Right atrium auricular region (tissue), 2 donors: ENCODE data around the gene JAK3. TPM values are rescaled to one million over a fixed set of nuclear protein-coding genes. Genes with fewer than 3 reads are reported as not detected.

ENCODE experiments used
- DNase-seq: peaks from one replicate; pipeline ENCODE4 v3.0.0-alpha.2; 2019; ENCODE audit warnings: low spot score
- H3K27ac ChIP-seq, 2 donors: fragments of 200-600 bp; sonication (generic); 1 replicate in 1 of 2; 2 replicates in 1 of 2; pipeline ENCODE4 v1.5.1; 2016 to 2019
- H3K27me3 ChIP-seq, 2 donors: fragments of 200-600 bp; sonication (generic); one replicate each; pipeline versions ENCODE4 v1.5.1 to v1.6.0; 2017 to 2019
- H3K36me3 ChIP-seq: fragments of 200-600 bp; sonication (generic); one replicate; pipeline ENCODE4 v1.5.1; 2016
- H3K4me1 ChIP-seq, 2 donors: fragments of 200-600 bp; sonication (generic); one replicate each; pipeline versions ENCODE4 v1.5.1 to v1.6.0; 2017 to 2019
- H3K4me3 ChIP-seq, 2 donors: fragments of 200-600 bp; sonication (generic); 1 replicate in 1 of 2; 2 replicates in 1 of 2; pipeline ENCODE4 v1.5.1; 2017 to 2019; ENCODE audit warnings: mild to moderate bottlenecking in 1 of 2, moderate library complexity in 1 of 2
- H3K9me3 ChIP-seq, 2 donors: fragments of 200-600 bp; sonication (generic); one replicate each; pipeline ENCODE4 v1.5.1; 2019
- total RNA-seq, 2 donors: library from RNA; depleted of rRNA; stranded (reverse); fragments of >200 nt; gene quantifications; one replicate each; pipeline ENCODE4 v1.1.0, GENCODE V29; 2016
- TF ChIP-seq, protein P1 (sequence below), 2 donors: fragments of 200-600 bp; sonication (generic); IDR thresholded peaks; one replicate each; pipeline ENCODE4 v1.5.1; 2019; ENCODE audit warnings: antibody characterized with exemption in 2 of 2

JAK3 gene
- total RNA-seq, 2 donors from 2014 or later, result 0.93 to 4.0 TPM

DNA sequence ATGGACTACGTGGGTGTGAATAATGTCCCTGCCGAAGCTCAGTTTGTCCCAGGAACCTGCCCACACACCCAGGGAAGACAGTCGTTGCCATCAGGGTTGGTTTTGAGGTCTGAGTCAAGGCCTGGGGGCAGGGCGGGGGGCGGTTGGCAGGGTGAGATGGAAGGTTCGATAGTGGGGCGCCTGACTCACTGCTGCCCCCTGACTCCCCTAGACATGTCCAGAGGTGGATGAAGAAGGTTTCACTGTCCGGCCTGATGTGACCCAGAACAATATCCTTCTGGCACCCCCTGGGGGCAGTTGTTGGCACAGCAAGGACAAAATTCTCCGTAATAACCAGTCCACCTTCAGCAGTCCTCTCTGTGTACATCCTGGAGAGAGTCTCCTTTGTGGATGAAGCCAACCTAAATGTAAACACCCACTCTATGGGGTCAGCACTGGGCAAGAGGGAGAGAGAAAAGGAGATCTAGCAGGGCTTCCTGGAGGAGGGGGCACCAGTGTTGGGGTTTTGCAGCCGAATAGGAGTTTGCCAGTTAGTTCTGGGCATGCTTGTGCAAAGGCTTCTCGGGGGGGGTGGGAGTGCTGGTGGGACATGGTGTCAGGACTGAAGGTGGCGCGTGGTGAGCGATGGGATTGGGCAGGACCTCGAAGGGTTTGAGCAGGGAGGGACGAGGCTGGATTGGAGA, 72.4 kb downstream of the JAK3 start:
- Histone ChIP-seq H3K36me3 (no peaks in the 10 kb centered on the region), H3K27me3 (peaks cover 0 to 7% of the 10 kb centered on the region in 2 donors)
- TF ChIP-seq, protein P1, sequence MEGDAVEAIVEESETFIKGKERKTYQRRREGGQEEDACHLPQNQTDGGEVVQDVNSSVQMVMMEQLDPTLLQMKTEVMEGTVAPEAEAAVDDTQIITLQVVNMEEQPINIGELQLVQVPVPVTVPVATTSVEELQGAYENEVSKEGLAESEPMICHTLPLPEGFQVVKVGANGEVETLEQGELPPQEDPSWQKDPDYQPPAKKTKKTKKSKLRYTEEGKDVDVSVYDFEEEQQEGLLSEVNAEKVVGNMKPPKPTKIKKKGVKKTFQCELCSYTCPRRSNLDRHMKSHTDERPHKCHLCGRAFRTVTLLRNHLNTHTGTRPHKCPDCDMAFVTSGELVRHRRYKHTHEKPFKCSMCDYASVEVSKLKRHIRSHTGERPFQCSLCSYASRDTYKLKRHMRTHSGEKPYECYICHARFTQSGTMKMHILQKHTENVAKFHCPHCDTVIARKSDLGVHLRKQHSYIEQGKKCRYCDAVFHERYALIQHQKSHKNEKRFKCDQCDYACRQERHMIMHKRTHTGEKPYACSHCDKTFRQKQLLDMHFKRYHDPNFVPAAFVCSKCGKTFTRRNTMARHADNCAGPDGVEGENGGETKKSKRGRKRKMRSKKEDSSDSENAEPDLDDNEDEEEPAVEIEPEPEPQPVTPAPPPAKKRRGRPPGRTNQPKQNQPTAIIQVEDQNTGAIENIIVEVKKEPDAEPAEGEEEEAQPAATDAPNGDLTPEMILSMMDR (IDR thresholded peaks at IDR 0.05), result peak in 1 of 2 donors; percentile 42

More for the DNA sequence above, 72.4 kb downstream of the JAK3 start:
- DNase-seq, result no peak
- H3K27ac ChIP-seq, result no peak overlapping the region
- H3K4me1 ChIP-seq, result peaks cover 0 to 11% of the 10 kb centered on the region in 2 donors
- no peak overlapping the region for H3K4me3 ChIP-seq
- H3K9me3 ChIP-seq, result no peaks in the 10 kb centered on the region

Other genes starting within 250 kb of the JAK3 start
- gene UNC13A, start 159.6 kb downstream of the JAK3 start, total RNA-seq, result under 1 TPM in 1 of 2 donors, not detected in 1; 0.08 TPM
- 10 to 100 TPM; 26.8 to 31.2 TPM for gene MAP1S, start 128.5 kb downstream of the JAK3 start, total RNA-seq
- gene FCHO1, start 96.5 kb downstream of the JAK3 start, total RNA-seq, result 1 to 10 TPM in 1 of 2 donors, under 1 TPM in 1; 0.19 to 1.3 TPM
- gene B3GNT3, start 52.8 kb downstream of the JAK3 start, total RNA-seq, result not detected
- gene INSL3, start 26.5 kb downstream of the JAK3 start, total RNA-seq, result not detected
- 100 to 1,000 TPM; 496 to 916 TPM for gene RPL18A, start 11.9 kb upstream of the JAK3 start, total RNA-seq
- not detected for gene SLC5A5, start 24.0 kb upstream of the JAK3 start, total RNA-seq
- 10 to 100 TPM; 56.7 to 65.5 TPM for gene CCDC124, start 85.0 kb upstream of the JAK3 start, total RNA-seq
- under 1 TPM; 0.56 to 0.63 TPM for gene KCNN1, start 119.1 kb upstream of the JAK3 start, total RNA-seq
- 10 to 100 TPM; 26.7 to 42.4 TPM for gene ARRDC2, start 160.2 kb upstream of the JAK3 start, total RNA-seq
- under 1 TPM; 0.22 to 0.75 TPM for gene IL12RB1, start 239.0 kb upstream of the JAK3 start, total RNA-seq
- 1 to 10 TPM; 5.8 to 7.5 TPM for gene MAST3, start 249.8 kb upstream of the JAK3 start, total RNA-seq